HEK293 (cell line): ENCODE measurements around the gene NAXE.

Source experiments
- CTCF ChIA-PET: fragments of 350-600 bp; formaldehyde crosslinking; extraction: SDS; loops from one replicate; lab custom pipeline; 2021; ENCODE audit warnings: antibody characterized with exemption; lab: Yijun Ruan, JAX
- POLR2A ChIA-PET: fragments of 300-600 bp; formaldehyde crosslinking; extraction: SDS; loops from one replicate; lab custom pipeline; 2020; ENCODE audit warnings: antibody characterized with exemption, inconsistent platforms; lab: Yijun Ruan, JAX
- H3K27ac ChIP-seq: fragments of 200-500 bp; sonication (Bioruptor generic); 2 replicates; pipeline ENCODE4 v1.5.1; 2014; ENCODE audit warnings: low read depth, low read length, control low read depth, inconsistent platforms; ENCODE audit errors: extremely low read depth
- H3K36me3 ChIP-seq, 2 experiments: fragments of 200-500 bp in 1 of 2; sonication (Bioruptor generic) in 1 of 2; 1 replicate in 1 of 2; 2 replicates in 1 of 2; pipeline ENCODE4 v1.5.1; 2014 to 2017; ENCODE audit warnings: inconsistent platforms in 2 of 2, low read length in 2 of 2; ENCODE audit not compliant: control insufficient read depth in 2 of 2, insufficient read depth in 1 of 2
- H3K4me1 ChIP-seq: fragments of 200-500 bp; sonication (Bioruptor generic); 2 replicates; pipeline ENCODE4 v1.5.1; 2014; ENCODE audit warnings: mild to moderate bottlenecking, low read length, inconsistent platforms; ENCODE audit not compliant: control insufficient read depth, insufficient read depth
- H3K4me3 ChIP-seq: 2 replicates; pipeline ENCODE4 v1.5.1; 2011; ENCODE audit warnings: low read depth, mild to moderate bottlenecking, control low read depth, low read length, moderate library complexity
- H3K9me3 ChIP-seq: fragments of 200-500 bp; sonication (Bioruptor generic); 2 replicates; pipeline ENCODE4 v1.5.1; 2014; ENCODE audit warnings: low read depth, low read length, inconsistent platforms; ENCODE audit not compliant: control insufficient read depth, insufficient read depth
- HOXC10 ChIP-seq: sonication (generic); formaldehyde crosslinking; IDR thresholded peaks from 2 replicates; pipeline ENCODE4 v1.8.1; 2023; ENCODE audit warnings: mild to moderate bottlenecking, missing genetic modification reagents
- KLF8 ChIP-seq: fragments of 450-650 bp; formaldehyde crosslinking; IDR thresholded peaks from 2 replicates; pipeline ENCODE4 v1.5.1; 2016; ENCODE audit warnings: missing biosample characterization, missing genetic modification characterization
- YY2 ChIP-seq: fragments of 450-650 bp; formaldehyde crosslinking; IDR thresholded peaks from 2 replicates; pipeline ENCODE4 v1.5.1; 2016; ENCODE audit warnings: missing biosample characterization, missing genetic modification characterization
- ZBTB21 ChIP-seq: fragments of 450-650 bp; formaldehyde crosslinking; IDR thresholded peaks from 2 replicates; pipeline ENCODE4 v1.5.1; 2017; ENCODE audit warnings: missing biosample characterization, missing genetic modification characterization
- ZFP69B ChIP-seq: fragments of 450-650 bp; formaldehyde crosslinking; IDR thresholded peaks from 2 replicates; pipeline ENCODE4 v1.5.1; 2016; ENCODE audit warnings: missing biosample characterization, missing genetic modification characterization
- ZNF19 ChIP-seq: fragments of 450-650 bp; formaldehyde crosslinking; IDR thresholded peaks from 2 replicates; pipeline ENCODE4; 2016; ENCODE audit warnings: missing biosample characterization, missing genetic modification characterization, low read depth
- ZNF48 ChIP-seq: fragments of 450-650 bp; formaldehyde crosslinking; IDR thresholded peaks from 2 replicates; pipeline ENCODE4 v1.5.1; 2016; ENCODE audit warnings: missing biosample characterization, missing genetic modification characterization
- ZNF521 ChIP-seq: fragments of 450-650 bp; formaldehyde crosslinking; IDR thresholded peaks from 2 replicates; pipeline ENCODE4 v1.5.1; 2017; ENCODE audit warnings: missing biosample characterization, mild to moderate bottlenecking, missing genetic modification characterization
- ZNF621 ChIP-seq: fragments of 450-650 bp; formaldehyde crosslinking; IDR thresholded peaks from 2 replicates; pipeline ENCODE4 v1.5.1; 2017; ENCODE audit warnings: missing biosample characterization, missing genetic modification characterization
- ZSCAN30 ChIP-seq: fragments of 450-650 bp; IDR thresholded peaks from 2 replicates; pipeline ENCODE4 v1.5.1; 2018; ENCODE audit warnings: missing biosample characterization, mild to moderate bottlenecking, missing genetic modification characterization, moderate library complexity
- TF ChIP-seq, protein P1 (sequence below): fragments of 450-650 bp; formaldehyde crosslinking; IDR thresholded peaks from 2 replicates; pipeline ENCODE4 v1.5.1; 2016; ENCODE audit warnings: missing biosample characterization, missing genetic modification characterization, low read depth
- TF ChIP-seq, protein P2 (sequence below): fragments of 450-650 bp; IDR thresholded peaks from 2 replicates; pipeline ENCODE4 v1.5.1; 2018; ENCODE audit warnings: missing biosample characterization, missing genetic modification characterization
- TF ChIP-seq, protein P3 (sequence below): fragments of 450-650 bp; formaldehyde crosslinking; IDR thresholded peaks from 2 replicates; pipeline ENCODE4 v1.5.1; 2016; ENCODE audit warnings: missing biosample characterization, missing genetic modification characterization
- TF ChIP-seq, protein P4 (sequence below): fragments of 450-650 bp; formaldehyde crosslinking; conservative IDR thresholded peaks from 2 replicates; pipeline ENCODE4 v1.5.1; 2016; ENCODE audit warnings: low read depth, missing biosample characterization, missing genetic modification characterization
- TF ChIP-seq, protein P5 (sequence below): fragments of 450-650 bp; formaldehyde crosslinking; IDR thresholded peaks from 2 replicates; pipeline ENCODE4 v1.5.1; 2016; ENCODE audit warnings: missing biosample characterization, missing genetic modification characterization
- TF ChIP-seq, protein P6 (sequence below): fragments of 450-650 bp; formaldehyde crosslinking; IDR thresholded peaks from 2 replicates; pipeline ENCODE4 v1.5.1; 2016; ENCODE audit warnings: missing biosample characterization, missing genetic modification characterization
- TF ChIP-seq, protein P7 (sequence below): fragments of 450-650 bp; formaldehyde crosslinking; IDR thresholded peaks from 2 replicates; pipeline ENCODE4 v1.5.1; 2016; ENCODE audit warnings: missing biosample characterization, missing genetic modification characterization, borderline replicate concordance

NAXE gene

DNA sequence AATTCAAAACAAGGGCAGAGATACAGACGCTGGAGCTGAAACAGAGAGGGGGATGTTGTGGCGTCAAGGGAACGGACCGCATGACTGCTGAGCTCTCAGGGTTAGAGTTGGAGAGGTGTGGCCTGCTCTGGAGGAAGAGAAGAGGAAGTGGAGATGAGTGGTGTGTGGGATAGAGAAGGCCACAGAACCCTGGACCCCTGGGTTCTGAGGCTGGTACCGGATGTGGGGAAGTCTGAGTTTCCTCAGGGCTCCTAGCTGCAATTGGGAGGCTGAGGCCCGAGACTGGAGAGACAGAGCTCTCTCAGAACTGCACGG lies 52.2 kb downstream of the NAXE start:
- ChIA-PET CTCF (interaction anchor here (0.9 to 3.3 kb wide), 8 partner anchors 13 to 216 kb away, joined by 3 to 34 read pairs (median 4); no protein-coding TSS in a partner anchor), POLR2A (interaction anchor here (1.0 to 1.3 kb wide), 3 partner anchors 11 to 85 kb away, joined by 3 to 4 read pairs (median 3); partner anchors contain the start of genes ISG20L2 and METTL25B)
- H3K4me3 ChIP-seq, result no peak overlapping the region
- no peaks in the 10 kb centered on the region for H3K9me3 ChIP-seq
- H3K27ac ChIP-seq, result no peak overlapping the region
- no peaks in the 10 kb centered on the region for H3K36me3 ChIP-seq
- H3K4me1 ChIP-seq, result no peaks in the 10 kb centered on the region
- no peak for TF ChIP-seq HOXC10
- no peak for TF ChIP-seq ZBTB21
- TF ChIP-seq, protein P1, sequence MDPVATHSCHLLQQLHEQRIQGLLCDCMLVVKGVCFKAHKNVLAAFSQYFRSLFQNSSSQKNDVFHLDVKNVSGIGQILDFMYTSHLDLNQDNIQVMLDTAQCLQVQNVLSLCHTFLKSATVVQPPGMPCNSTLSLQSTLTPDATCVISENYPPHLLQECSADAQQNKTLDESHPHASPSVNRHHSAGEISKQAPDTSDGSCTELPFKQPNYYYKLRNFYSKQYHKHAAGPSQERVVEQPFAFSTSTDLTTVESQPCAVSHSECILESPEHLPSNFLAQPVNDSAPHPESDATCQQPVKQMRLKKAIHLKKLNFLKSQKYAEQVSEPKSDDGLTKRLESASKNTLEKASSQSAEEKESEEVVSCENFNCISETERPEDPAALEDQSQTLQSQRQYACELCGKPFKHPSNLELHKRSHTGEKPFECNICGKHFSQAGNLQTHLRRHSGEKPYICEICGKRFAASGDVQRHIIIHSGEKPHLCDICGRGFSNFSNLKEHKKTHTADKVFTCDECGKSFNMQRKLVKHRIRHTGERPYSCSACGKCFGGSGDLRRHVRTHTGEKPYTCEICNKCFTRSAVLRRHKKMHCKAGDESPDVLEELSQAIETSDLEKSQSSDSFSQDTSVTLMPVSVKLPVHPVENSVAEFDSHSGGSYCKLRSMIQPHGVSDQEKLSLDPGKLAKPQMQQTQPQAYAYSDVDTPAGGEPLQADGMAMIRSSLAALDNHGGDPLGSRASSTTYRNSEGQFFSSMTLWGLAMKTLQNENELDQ (tag by site-specific recombination), result no peak
- TF ChIP-seq ZSCAN30 (tag by site-specific recombination), result no peak
- TF ChIP-seq ZNF19 (tag by site-specific recombination), result no peak
- no peak for TF ChIP-seq YY2
- TF ChIP-seq, protein P2, sequence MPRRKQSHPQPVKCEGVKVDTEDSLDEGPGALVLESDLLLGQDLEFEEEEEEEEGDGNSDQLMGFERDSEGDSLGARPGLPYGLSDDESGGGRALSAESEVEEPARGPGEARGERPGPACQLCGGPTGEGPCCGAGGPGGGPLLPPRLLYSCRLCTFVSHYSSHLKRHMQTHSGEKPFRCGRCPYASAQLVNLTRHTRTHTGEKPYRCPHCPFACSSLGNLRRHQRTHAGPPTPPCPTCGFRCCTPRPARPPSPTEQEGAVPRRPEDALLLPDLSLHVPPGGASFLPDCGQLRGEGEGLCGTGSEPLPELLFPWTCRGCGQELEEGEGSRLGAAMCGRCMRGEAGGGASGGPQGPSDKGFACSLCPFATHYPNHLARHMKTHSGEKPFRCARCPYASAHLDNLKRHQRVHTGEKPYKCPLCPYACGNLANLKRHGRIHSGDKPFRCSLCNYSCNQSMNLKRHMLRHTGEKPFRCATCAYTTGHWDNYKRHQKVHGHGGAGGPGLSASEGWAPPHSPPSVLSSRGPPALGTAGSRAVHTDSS (tag by site-specific recombination), result no peak
- TF ChIP-seq KLF8, result no peak
- TF ChIP-seq, protein P3, sequence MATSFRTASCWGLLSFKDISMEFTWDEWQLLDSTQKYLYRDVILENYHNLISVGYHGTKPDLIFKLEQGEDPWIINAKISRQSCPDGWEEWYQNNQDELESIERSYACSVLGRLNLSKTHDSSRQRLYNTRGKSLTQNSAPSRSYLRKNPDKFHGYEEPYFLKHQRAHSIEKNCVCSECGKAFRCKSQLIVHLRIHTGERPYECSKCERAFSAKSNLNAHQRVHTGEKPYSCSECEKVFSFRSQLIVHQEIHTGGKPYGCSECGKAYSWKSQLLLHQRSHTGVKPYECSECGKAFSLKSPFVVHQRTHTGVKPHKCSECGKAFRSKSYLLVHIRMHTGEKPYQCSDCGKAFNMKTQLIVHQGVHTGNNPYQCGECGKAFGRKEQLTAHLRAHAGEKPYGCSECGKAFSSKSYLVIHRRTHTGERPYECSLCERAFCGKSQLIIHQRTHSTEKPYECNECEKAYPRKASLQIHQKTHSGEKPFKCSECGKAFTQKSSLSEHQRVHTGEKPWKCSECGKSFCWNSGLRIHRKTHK (tag by site-specific recombination), result no peak
- TF ChIP-seq, protein P4, sequence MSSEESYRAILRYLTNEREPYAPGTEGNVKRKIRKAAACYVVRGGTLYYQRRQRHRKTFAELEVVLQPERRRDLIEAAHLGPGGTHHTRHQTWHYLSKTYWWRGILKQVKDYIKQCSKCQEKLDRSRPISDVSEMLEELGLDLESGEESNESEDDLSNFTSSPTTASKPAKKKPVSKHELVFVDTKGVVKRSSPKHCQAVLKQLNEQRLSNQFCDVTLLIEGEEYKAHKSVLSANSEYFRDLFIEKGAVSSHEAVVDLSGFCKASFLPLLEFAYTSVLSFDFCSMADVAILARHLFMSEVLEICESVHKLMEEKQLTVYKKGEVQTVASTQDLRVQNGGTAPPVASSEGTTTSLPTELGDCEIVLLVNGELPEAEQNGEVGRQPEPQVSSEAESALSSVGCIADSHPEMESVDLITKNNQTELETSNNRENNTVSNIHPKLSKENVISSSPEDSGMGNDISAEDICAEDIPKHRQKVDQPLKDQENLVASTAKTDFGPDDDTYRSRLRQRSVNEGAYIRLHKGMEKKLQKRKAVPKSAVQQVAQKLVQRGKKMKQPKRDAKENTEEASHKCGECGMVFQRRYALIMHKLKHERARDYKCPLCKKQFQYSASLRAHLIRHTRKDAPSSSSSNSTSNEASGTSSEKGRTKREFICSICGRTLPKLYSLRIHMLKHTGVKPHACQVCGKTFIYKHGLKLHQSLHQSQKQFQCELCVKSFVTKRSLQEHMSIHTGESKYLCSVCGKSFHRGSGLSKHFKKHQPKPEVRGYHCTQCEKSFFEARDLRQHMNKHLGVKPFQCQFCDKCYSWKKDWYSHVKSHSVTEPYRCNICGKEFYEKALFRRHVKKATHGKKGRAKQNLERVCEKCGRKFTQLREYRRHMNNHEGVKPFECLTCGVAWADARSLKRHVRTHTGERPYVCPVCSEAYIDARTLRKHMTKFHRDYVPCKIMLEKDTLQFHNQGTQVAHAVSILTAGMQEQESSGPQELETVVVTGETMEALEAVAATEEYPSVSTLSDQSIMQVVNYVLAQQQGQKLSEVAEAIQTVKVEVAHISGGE (tag by site-specific recombination), result no peak
- no peak for TF ChIP-seq ZNF521 (tag by site-specific recombination)
- no peak for TF ChIP-seq ZNF621 (tag by site-specific recombination)
- TF ChIP-seq ZFP69B (tag by site-specific recombination), result no peak
- TF ChIP-seq, protein P5, sequence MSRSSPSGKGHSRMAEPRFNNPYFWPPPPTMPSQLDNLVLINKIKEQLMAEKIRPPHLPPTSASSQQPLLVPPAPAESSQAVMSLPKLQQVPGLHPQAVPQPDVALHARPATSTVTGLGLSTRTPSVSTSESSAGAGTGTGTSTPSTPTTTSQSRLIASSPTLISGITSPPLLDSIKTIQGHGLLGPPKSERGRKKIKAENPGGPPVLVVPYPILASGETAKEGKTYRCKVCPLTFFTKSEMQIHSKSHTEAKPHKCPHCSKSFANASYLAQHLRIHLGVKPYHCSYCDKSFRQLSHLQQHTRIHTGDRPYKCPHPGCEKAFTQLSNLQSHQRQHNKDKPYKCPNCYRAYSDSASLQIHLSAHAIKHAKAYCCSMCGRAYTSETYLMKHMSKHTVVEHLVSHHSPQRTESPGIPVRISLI (tag by site-specific recombination), result no peak
- no peak for TF ChIP-seq ZNF48 (tag by site-specific recombination)
- TF ChIP-seq, protein P6, sequence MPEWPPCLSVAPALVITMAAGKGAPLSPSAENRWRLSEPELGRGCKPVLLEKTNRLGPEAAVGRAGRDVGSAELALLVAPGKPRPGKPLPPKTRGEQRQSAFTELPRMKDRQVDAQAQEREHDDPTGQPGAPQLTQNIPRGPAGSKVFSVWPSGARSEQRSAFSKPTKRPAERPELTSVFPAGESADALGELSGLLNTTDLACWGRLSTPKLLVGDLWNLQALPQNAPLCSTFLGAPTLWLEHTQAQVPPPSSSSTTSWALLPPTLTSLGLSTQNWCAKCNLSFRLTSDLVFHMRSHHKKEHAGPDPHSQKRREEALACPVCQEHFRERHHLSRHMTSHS (tag by site-specific recombination), result no peak
- TF ChIP-seq, protein P7, sequence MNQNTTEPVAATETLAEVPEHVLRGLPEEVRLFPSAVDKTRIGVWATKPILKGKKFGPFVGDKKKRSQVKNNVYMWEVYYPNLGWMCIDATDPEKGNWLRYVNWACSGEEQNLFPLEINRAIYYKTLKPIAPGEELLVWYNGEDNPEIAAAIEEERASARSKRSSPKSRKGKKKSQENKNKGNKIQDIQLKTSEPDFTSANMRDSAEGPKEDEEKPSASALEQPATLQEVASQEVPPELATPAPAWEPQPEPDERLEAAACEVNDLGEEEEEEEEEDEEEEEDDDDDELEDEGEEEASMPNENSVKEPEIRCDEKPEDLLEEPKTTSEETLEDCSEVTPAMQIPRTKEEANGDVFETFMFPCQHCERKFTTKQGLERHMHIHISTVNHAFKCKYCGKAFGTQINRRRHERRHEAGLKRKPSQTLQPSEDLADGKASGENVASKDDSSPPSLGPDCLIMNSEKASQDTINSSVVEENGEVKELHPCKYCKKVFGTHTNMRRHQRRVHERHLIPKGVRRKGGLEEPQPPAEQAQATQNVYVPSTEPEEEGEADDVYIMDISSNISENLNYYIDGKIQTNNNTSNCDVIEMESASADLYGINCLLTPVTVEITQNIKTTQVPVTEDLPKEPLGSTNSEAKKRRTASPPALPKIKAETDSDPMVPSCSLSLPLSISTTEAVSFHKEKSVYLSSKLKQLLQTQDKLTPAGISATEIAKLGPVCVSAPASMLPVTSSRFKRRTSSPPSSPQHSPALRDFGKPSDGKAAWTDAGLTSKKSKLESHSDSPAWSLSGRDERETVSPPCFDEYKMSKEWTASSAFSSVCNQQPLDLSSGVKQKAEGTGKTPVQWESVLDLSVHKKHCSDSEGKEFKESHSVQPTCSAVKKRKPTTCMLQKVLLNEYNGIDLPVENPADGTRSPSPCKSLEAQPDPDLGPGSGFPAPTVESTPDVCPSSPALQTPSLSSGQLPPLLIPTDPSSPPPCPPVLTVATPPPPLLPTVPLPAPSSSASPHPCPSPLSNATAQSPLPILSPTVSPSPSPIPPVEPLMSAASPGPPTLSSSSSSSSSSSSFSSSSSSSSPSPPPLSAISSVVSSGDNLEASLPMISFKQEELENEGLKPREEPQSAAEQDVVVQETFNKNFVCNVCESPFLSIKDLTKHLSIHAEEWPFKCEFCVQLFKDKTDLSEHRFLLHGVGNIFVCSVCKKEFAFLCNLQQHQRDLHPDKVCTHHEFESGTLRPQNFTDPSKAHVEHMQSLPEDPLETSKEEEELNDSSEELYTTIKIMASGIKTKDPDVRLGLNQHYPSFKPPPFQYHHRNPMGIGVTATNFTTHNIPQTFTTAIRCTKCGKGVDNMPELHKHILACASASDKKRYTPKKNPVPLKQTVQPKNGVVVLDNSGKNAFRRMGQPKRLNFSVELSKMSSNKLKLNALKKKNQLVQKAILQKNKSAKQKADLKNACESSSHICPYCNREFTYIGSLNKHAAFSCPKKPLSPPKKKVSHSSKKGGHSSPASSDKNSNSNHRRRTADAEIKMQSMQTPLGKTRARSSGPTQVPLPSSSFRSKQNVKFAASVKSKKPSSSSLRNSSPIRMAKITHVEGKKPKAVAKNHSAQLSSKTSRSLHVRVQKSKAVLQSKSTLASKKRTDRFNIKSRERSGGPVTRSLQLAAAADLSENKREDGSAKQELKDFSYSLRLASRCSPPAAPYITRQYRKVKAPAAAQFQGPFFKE (tag by site-specific recombination), result no peak
